PC-9 (cell line): ENCODE results near the gene ENTPD3. TPM values are rescaled to one million over a fixed set of nuclear protein-coding genes. Genes with fewer than 3 reads are reported as not detected.

Experiments
- BruUV-seq: library from RNA; stranded (reverse); fragments of 400-500 nt; replicated peaks from 2 replicates; lab custom pipeline; 2021; lab: Mats Ljungman, UMichigan
- CTCF ChIA-PET: fragments of 300-600 bp; sonication (Branson Sonifier 250); formaldehyde crosslinking; loops from one replicate; lab custom pipeline; 2022; ENCODE audit warnings: antibody characterized with exemption; lab: Charles Lee
- POLR2A ChIA-PET: fragments of 300-600 bp; sonication (Branson Sonifier 250); formaldehyde crosslinking; loops from one replicate; lab custom pipeline; 2022; ENCODE audit warnings: antibody characterized with exemption; ENCODE audit not compliant: unreplicated experiment; lab: Charles Lee
- DNase-seq, 2 experiments: peaks; one replicate each; pipeline versions ENCODE4 v3.0.0 to v3.0.0-alpha.2; 2015 to 2022; ENCODE audit warnings: mixed read lengths in 1 of 2
- H2AFZ ChIP-seq: fragments of 200-600 bp; sonication (generic); 2 replicates; pipeline ENCODE4 v1.8.1; 2017; ENCODE audit warnings: antibody characterized with exemption
- H3F3A ChIP-seq: fragments of 200-600 bp; sonication (generic); 2 replicates; pipeline ENCODE4 v1.8.1; 2017; ENCODE audit warnings: antibody characterized with exemption, mild to moderate bottlenecking, low read depth; ENCODE audit not compliant: insufficient read depth
- H3K27ac ChIP-seq: fragments of 200-600 bp; sonication (generic); 2 replicates; pipeline ENCODE4 v1.6.1; 2016; ENCODE audit warnings: mixed run types
- H3K27me3 ChIP-seq: fragments of 200-600 bp; sonication (generic); 2 replicates; pipeline ENCODE4 v1.6.1; 2016; ENCODE audit warnings: low read depth, mixed run types; ENCODE audit not compliant: insufficient read depth
- H3K36me3 ChIP-seq: fragments of 200-600 bp; sonication (generic); 2 replicates; pipeline ENCODE4 v1.6.1; 2016; ENCODE audit warnings: low read depth, mixed run types
- H3K4me1 ChIP-seq: fragments of 200-600 bp; sonication (generic); replicated peaks from 2 replicates; pipeline ENCODE4 v1.6.1; 2016; ENCODE audit warnings: mixed run types; ENCODE audit not compliant: insufficient read depth
- H3K4me2 ChIP-seq: fragments of 200-600 bp; sonication (generic); 2 replicates; pipeline ENCODE4 v1.6.1; 2017; ENCODE audit warnings: mixed run types
- H3K4me3 ChIP-seq: fragments of 200-600 bp; sonication (generic); 2 replicates; pipeline ENCODE4 v1.6.1; 2016; ENCODE audit warnings: mixed run types
- H3K79me2 ChIP-seq: fragments of 200-600 bp; sonication (generic); 2 replicates; pipeline ENCODE4 v1.6.1; 2017; ENCODE audit warnings: low read depth, mixed run types
- H3K9me2 ChIP-seq: fragments of 200-600 bp; sonication (generic); 2 replicates; pipeline ENCODE4 v1.8.1; 2017; ENCODE audit warnings: mild to moderate bottlenecking; ENCODE audit not compliant: insufficient read depth
- H3K9me3 ChIP-seq: fragments of 200-600 bp; sonication (generic); 2 replicates; pipeline ENCODE4 v1.8.1; 2016; ENCODE audit warnings: low read depth; ENCODE audit not compliant: insufficient read depth
- H4K20me1 ChIP-seq: fragments of 200-600 bp; sonication (generic); 2 replicates; pipeline ENCODE4 v1.8.1; 2017; ENCODE audit not compliant: insufficient read depth
- EZH2 ChIP-seq: fragments of 200-600 bp; sonication (generic); IDR thresholded peaks from 2 replicates; pipeline ENCODE4 v1.8.0; 2017; ENCODE audit warnings: antibody characterized with exemption, low read depth
- intact Hi-C: fragments of 100-400 bp; cut with micrococcal nuclease; formaldehyde crosslinking; loops from one replicate; pipeline ENCODE4 v1.10.0; 2022; ENCODE audit not compliant: unreplicated experiment
- total RNA-seq: library from RNA; stranded (reverse); gene quantifications from 2 replicates; pipeline ENCODE4 v1.2.3, GENCODE V29; 2021
- TF ChIP-seq, protein P1 (sequence below): fragments of 200-600 bp; sonication (generic); conservative IDR thresholded peaks from 2 replicates; pipeline ENCODE4 v1.6.1; 2017; ENCODE audit warnings: mixed run types, antibody characterized with exemption, mild to moderate bottlenecking, moderate library complexity

The ENTPD3 gene
- total RNA-seq, 1 experiment from 2014 or later, result not detected

GRCh38 chr3:40414270-40414669 lies 27.3 kb downstream of the ENTPD3 start:
- Histone ChIP-seq H3K36me3 (no peaks in the 10 kb centered on the region), H3K9me3 (no peaks in the 10 kb centered on the region), H3K4me2 (no peak overlapping the region), H3K4me3 (no peak overlapping the region), H4K20me1 (no peaks in the 10 kb centered on the region), H3F3A (peaks cover 5% of the 10 kb centered on the region; the same call in 1 of the 2 replicates), H2AFZ (no peak overlapping the region), H3K9me2 (no peaks in the 10 kb centered on the region), H3K27ac (no peak overlapping the region), H3K27me3 (no peaks in the 10 kb centered on the region), H3K4me1 (peaks cover 15% of the 10 kb centered on the region), H3K79me2 (no peaks in the 10 kb centered on the region)
- no TSS peak for BruUV-seq
- ChIA-PET POLR2A (no interaction called here), CTCF (no interaction called here)
- no peak for DNase-seq
- intact Hi-C loops, result no loop called here
- TF ChIP-seq EZH2, result no peak
- TF ChIP-seq, protein P1, sequence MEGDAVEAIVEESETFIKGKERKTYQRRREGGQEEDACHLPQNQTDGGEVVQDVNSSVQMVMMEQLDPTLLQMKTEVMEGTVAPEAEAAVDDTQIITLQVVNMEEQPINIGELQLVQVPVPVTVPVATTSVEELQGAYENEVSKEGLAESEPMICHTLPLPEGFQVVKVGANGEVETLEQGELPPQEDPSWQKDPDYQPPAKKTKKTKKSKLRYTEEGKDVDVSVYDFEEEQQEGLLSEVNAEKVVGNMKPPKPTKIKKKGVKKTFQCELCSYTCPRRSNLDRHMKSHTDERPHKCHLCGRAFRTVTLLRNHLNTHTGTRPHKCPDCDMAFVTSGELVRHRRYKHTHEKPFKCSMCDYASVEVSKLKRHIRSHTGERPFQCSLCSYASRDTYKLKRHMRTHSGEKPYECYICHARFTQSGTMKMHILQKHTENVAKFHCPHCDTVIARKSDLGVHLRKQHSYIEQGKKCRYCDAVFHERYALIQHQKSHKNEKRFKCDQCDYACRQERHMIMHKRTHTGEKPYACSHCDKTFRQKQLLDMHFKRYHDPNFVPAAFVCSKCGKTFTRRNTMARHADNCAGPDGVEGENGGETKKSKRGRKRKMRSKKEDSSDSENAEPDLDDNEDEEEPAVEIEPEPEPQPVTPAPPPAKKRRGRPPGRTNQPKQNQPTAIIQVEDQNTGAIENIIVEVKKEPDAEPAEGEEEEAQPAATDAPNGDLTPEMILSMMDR, result no peak

DNA sequence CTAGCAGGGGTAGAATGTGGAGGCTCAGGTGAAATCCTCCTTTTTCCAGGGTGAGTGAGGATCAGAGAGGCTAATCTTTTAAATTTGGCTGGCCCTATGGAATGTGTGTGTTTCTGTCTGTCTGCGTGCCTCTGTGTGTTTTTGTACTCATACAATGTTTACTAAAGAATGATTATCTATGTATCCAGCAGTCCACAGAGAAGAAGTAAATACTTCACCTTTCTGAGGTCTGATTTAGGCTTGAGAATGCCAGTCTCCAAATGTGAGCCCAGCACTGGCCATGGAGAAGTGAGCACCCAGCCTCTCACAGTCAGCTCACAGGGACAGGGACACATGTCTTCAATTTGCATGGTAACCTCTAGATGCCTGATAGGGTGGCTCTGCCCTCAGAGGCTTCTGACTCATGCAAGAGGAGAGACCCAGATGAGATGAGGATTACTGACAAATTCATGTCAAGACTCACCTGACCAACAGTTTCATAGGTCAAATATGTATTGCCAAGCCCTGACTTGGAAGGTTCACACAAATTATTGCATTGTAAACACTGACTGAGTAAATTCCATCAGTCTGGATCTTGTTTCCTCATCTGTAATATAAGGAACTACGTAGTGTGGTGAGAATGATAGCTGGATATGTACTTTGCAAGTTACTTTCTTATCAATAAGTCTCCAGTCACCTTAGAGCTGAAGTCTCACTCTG lies 31.0 kb downstream of the ENTPD3 start:
- BruUV-seq, result no TSS peak
- DNase-seq, result peak in 1 of 2 experiments; percentile 90
- POLR2A ChIA-PET, result no interaction called here
- no peaks in the 10 kb centered on the region for H3K79me2 ChIP-seq
- no peaks in the 10 kb centered on the region for H3K9me2 ChIP-seq
- TF ChIP-seq, protein P1, result no peak
- no peak for TF ChIP-seq EZH2
- H3K9me3 ChIP-seq, result no peaks in the 10 kb centered on the region
- CTCF ChIA-PET, result no interaction called here
- 0 out of 2 replicates have a peak overlapping the region, but pooled peaks have one; percentile 21 for H3K4me2 ChIP-seq
- H4K20me1 ChIP-seq, result no peaks in the 10 kb centered on the region
- H3F3A ChIP-seq, result peaks cover 5% of the 10 kb centered on the region; the same call in 1 of the 2 replicates
- intact Hi-C loops, result no loop called here
- H3K36me3 ChIP-seq, result no peaks in the 10 kb centered on the region
- H3K4me3 ChIP-seq, result no peak overlapping the region
- no peaks in the 10 kb centered on the region for H3K27me3 ChIP-seq
- peak overlapping the region; percentile 43; the same call in 1 of the 2 replicates for H3K27ac ChIP-seq
- peaks cover 15% of the 10 kb centered on the region for H3K4me1 ChIP-seq
- no peak overlapping the region for H2AFZ ChIP-seq

GRCh38 chr3:40422861-40423260 lies 35.9 kb downstream of the ENTPD3 start:
- no peaks in the 10 kb centered on the region for H3K79me2 ChIP-seq
- H3K9me3 ChIP-seq, result no peaks in the 10 kb centered on the region
- no TSS peak for BruUV-seq
- H3K4me2 ChIP-seq, result no peak overlapping the region
- H2AFZ ChIP-seq, result no peak overlapping the region
- no peaks in the 10 kb centered on the region for H3K9me2 ChIP-seq
- H4K20me1 ChIP-seq, result no peaks in the 10 kb centered on the region
- no peak overlapping the region for H3K4me3 ChIP-seq
- H3F3A ChIP-seq, result peaks cover 1% of the 10 kb centered on the region; the same call in 1 of the 2 replicates
- CTCF ChIA-PET, result no interaction called here
- H3K27me3 ChIP-seq, result no peaks in the 10 kb centered on the region
- intact Hi-C loops, result no loop called here
- POLR2A ChIA-PET, result no interaction called here
- no peak for DNase-seq
- peaks cover 10% of the 10 kb centered on the region for H3K4me1 ChIP-seq
- H3K27ac ChIP-seq, result no peak overlapping the region
- H3K36me3 ChIP-seq, result no peaks in the 10 kb centered on the region
- no peak for TF ChIP-seq EZH2
- TF ChIP-seq, protein P1, result no peak
